NCI-H345 treated with DMSO at 0.1 percent for 48 hours (cell line): ENCODE data around the gene ITK.
"Not testable (repeated sequence)": the region's sequence is repeated elsewhere in the genome, so short reads cannot be mapped to it uniquely, and the experiment has no call there.

Source experiments
- DNase-seq: peaks from one replicate; lab custom pipeline; 2025; ENCODE audit not compliant: unreplicated experiment; lab: John Stamatoyannopoulos, UW

The ITK gene

DNA sequence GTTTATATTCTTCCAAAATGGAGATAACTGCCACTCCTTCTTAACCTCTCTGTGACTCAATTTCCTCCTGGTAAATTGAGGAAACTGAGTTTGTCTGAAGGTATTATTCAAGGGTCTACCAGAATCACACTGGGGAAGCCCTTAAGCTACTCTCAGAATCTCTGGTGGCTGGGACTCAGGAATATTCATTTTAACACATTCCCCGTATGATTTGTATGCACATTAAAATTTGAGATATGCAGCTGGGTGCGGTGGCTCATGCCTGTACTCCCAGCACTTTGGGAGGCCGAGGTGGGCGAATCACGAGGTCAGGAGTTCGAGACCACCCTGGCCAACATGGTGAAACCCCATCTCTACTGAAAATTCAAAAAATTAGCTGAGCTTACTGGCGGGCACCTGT is 64.1 kb downstream of the ITK start:
- DNase-seq = not testable (repeated sequence)

- DNase-seq = no peak
Observed at GRCh38 chr5:157245476-157245875, 64.8 kb downstream of the ITK start.

DNA sequence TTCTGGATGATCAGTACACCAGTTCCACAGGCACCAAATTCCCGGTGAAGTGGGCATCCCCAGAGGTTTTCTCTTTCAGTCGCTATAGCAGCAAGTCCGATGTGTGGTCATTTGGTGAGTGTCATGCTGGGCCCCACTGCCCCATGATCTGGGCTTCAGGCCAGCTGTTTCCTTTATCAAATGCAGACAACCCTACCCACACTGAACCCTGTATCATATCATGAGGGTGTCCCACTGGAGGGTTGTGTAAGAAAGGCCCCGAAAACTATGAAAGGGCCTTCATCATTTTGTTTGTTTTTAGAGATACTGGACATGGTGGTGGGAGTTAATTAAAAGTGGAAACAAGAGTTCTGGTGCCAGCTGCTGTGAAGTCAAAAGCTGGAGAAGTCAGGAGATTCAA is 65.2 kb downstream of the ITK start:
- DNase-seq = no peak

DNA sequence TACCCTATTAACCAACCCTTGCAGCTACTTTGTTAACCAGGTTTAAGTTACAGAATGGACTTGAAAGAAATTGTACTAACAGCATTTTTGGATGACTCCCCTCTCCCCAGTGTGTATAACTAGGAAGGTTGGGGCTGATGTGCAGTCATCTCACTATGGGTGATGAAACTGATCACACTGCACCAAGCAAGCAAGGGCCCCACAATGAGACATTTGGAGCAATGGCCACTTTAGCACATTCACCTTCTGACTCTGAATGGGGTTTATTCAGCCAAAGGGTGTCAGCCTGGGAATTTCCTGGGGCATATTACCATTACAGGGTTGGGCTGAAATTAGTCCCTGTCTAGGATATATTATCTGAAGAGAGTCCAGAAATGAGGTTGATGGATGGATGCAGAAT is 66.6 kb downstream of the ITK start:
- no peak for DNase-seq

- no peak for DNase-seq
Observed at GRCh38 chr5:157248821-157249470, 68.3 kb downstream of the ITK start.

DNA sequence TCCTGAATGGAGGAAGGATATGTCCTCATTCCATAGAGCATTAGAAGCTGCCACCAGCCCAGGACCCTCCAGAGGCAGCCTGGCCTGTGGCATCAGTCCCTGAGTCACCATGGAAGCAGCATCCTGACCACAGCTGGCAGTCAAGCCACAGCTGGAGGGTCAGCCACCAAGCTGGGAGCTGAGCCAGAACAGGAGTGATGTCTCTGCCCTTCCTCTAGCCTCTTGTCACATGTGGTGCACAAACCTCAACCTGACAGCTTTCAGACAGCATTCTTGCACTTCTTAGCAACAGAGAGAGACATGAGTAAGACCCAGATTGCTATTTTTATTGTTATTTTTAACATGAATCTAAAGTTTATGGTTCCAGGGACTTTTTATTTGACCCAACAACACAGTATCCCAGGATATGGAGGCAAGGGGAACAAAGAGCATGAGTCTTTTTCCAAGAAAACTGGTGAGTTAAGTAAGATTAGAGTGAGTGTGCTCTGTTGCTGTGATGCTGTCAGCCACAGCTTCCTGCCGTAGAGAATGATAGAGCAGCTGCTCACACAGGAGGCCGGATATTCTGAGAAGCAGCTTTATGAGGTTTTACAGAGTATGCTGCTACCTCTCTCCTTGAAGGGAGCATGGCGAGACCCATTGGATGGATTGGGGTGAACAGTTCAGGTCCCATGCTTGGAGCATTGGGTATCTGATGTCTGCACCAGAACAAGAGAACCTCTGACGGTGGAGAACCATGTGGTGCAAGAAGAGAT is 72.2 kb downstream of the ITK start:
- no peak for DNase-seq

GRCh38 chr5:157253547-157253946 is 72.9 kb downstream of the ITK start:
- DNase-seq = no peak

DNA sequence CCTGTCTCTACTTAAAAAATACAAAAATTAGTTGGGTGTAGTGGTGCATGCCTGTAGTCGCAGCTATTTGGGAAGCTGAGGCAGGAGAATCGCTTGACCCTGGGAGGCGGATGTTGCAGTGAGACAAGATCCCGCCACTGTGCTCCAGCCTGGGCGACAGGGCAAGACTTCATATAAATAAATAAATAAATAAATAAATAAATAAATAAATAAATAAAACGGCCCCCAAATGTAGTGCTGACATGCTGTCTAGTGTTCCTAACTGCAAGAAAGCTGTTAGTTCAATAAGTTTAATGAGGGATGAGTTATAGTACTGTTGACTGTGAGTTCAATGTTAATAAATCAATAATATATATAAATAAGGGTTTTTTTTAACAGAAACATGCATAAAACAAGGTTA is 77.8 kb downstream of the ITK start:
- DNase-seq = no peak

GRCh38 chr5:157259699-157260098 is 79.1 kb downstream of the ITK start:
- DNase-seq = no peak

DNA sequence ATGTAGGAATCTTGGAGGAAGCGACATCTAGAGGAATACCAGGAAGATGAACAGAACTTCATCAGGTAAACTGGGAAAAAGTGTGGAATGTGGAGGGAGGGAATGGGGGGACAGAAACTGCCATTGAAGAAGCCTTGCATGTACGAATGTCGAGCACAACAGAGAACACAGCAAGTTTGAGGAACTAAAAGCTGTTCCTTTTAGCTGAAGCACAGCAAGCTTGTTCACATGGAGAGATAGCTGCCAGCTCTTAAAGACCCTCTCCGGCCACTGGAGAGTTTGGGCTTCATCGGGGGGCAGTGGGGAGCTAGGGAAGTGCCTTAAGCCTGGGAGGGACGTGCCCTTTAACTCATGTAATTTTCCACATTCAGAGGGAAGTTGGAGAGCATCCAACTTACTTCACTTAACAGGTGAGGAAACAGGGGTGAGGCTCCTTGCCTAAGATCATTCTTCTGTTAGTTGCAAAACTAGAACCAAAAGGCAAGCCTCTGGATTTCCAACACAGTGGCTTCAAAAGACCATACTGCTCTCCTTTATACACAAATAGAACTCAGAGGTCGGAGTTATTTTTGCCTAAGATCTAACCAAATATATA is 83.0 kb downstream of the ITK start:
- no peak for DNase-seq

- peak; percentile 59 for DNase-seq
Observed at GRCh38 chr5:157265714-157266285, 85.2 kb downstream of the ITK start, which contains the start of gene CYFIP2. CYFIP2 (plus strand) TSS chr5:157266123; CDS start chr5:157285362, 19,239 bp downstream.

DNA sequence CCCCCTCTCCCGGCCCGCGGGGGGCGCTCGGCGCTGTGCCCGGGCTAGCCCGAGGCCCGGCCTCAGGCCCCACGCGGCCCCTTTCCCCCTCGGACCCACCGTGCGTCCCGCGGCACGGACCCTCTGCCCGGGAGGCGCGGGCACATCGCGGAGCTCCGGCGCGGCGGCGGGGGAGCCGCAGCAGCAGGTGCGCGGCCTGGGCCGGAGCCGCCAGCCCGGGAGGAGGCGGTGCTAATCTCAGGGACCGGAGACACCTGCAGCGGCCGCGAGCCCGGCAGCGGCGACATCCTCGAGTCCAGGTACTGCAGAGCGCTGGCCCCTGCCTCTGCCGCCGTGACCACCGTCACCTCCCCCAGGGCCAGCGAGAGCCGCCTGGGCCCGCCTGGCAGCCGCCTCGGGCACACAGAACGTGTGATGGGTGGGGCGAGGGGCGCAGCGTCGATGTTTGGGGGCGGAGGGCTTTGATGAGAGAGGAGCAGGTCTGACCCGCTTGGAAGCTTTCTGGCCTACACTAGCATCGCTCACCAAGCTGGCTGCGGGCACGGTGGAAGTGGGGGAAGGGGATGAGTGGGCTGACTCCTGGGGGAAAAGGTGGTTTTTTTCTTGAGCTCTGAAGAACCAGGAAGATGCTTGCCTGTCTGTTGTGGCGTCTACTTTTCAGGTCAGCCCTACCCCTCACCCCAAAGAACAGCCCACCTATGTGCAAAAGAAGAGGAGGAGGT is 85.8 kb downstream of the ITK start:
- DNase-seq = peak; percentile 6

DNA sequence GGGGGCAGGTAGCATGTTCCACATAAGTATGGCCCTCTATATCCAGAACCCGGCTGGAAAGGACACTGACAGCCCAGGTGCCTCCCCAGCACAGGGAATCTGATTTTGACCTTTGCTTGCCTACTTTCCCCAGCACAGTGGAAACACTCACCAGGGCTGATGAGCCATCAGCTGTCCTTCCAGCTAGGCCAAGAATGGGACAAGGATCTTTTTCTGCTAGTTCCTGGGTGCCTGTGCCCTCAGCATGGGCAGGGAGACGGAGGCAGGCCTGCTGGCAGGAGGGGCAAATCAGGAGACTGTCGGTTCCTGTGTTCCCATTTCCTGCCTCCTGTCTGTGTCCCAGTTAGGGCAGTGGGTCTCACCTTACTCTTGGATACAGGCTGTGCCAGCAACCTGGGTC is 86.4 kb downstream of the ITK start:
- DNase-seq = no peak

- DNase-seq = no peak
Observed at GRCh38 chr5:157267761-157268480, 87.3 kb downstream of the ITK start.

DNA sequence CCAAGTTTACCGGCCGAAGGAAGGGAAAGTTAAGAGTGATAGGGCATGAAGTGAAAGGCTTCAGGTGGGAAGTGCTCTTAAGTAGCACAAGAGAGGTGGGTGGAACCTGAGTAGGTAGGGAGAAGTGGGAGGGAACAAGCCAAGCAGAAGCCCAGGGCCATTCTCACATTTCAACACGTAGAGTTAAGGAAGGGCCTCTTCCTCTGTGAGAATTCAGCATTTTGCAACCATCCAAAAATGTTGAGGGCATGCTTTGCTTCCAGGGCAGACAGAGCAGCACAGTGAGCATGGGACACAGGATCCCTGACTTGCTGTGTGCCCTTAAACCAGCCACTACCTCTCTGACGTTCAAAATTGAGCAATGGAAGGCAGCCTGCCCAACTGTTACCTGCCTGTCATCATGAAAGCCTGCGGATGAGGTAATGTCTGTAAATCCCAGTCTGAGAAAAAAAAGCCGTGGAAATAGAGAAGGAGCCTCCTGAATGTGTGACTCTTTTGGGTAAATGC is 88.6 kb downstream of the ITK start:
- DNase-seq = no peak

GRCh38 chr5:157269761-157270272 is 89.2 kb downstream of the ITK start:
- no peak for DNase-seq

GRCh38 chr5:157270771-157271170 is 90.1 kb downstream of the ITK start:
- DNase-seq = no peak

GRCh38 chr5:157271740-157272271 is 91.2 kb downstream of the ITK start:
- DNase-seq = no peak

GRCh38 chr5:157273131-157273556 is 92.5 kb downstream of the ITK start:
- no peak for DNase-seq

- DNase-seq = no peak
Observed at GRCh38 chr5:157275403-157275802, 94.8 kb downstream of the ITK start.
